Muscle of arm (tissue), 12 donors: Measurements from ENCODE around the gene EP300. TPM values are rescaled to one million over a fixed set of nuclear protein-coding genes. Genes with fewer than 3 reads are reported as not detected.
"Not testable (repeated sequence)": the region's sequence is repeated elsewhere in the genome, so short reads cannot be mapped to it uniquely, and the experiment has no call there.

Source experiments
- DNase-seq: peaks from one replicate; pipeline ENCODE4 v3.0.0-alpha.2; 2013
- polyA plus RNA-seq, 12 donors: library from polyadenylated mRNA; unstranded; fragments of 120-200 nt; gene quantifications; one replicate each; pipeline ENCODE4 v1.2.1, GENCODE V29; 2013; ENCODE audit not compliant: insufficient read length in 12 of 12

The EP300 gene
- polyA plus RNA-seq, 12 donors = 28.3 to 74.5 (median 36.8) TPM; not detected in 1

DNA sequence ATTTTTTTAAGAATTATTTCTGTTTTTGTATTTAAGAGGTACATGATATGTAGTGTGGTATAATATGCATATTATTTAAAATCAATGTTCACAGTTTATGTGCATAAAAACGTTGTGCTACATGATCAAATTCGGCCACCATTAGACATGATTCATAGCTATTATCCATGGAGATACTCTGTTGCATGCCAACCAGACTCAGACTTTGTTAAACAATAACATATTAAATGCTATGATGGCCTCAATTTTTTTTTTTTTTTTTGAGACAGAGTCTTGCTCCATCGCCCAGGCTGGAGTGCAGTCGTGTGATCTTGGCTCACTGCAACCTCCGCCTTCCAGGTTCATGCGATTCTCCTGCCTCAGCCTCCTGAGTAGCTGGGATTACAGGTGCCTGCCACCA lies 53.5 kb downstream of the EP300 start:
- DNase-seq = not testable (repeated sequence)

DNA sequence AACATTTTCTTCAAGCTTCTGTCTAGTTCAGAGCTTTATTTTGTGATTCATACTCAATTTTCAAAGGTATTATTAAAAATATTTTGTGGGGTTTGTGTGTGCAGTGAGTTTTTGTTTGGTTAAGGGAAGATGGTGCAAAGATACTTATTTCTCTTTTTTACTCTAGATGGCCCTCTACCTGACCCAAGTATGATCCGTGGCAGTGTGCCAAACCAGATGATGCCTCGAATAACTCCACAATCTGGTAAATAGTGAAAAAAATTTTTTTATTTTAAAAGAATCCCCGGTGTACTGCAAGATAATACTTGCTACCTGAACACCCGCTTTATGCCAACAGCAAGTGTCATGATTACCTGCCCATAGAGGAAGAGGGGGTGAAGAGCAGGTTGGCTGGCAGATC lies 54.2 kb downstream of the EP300 start:
- no peak for DNase-seq

DNA sequence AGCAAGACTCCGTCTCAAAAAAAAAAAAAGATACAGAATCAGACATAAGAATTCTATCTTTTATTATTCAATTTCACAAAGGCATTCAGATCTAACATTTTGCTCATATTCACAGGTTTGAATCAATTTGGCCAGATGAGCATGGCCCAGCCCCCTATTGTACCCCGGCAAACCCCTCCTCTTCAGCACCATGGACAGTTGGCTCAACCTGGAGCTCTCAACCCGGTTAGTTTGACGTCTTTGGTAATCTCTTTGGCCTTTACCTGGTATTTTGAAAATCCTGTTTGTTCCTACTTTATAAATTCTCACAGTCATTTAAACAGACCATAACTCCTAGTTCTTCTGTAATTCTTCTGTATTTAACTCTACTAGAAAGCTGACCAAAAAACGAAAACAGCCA lies 55.3 kb downstream of the EP300 start:
- no peak for DNase-seq

DNA sequence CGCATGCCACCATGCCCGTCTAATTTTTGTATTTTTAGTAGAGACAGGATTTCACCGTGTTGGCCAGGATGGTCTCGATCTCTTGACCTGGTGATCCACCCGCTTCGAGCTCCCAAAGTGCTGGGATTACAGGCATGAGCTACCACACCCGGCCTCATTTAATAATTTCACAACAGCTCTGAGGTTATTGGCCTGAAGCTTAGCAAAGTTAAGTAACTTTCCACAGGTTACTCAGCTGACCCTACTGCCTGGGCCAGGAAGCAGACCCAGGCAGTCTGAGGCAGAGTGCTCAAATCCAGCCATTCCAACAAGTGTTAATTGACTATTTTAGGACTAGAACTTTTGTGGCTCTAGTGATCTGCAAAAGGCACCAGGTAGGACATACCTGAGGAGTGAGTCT lies 60.5 kb downstream of the EP300 start:
- DNase-seq = no peak

DNA sequence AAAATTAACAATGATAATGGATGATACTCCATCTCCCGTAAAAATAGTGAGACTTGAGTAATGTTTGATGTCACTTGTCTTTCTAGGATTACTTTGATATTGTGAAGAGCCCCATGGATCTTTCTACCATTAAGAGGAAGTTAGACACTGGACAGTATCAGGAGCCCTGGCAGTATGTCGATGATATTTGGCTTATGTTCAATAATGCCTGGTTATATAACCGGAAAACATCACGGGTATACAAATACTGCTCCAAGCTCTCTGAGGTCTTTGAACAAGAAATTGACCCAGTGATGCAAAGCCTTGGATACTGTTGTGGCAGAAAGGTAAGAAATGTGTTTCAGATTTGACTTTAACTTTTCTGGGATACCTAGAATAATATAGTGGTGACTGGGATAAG lies 64.7 kb downstream of the EP300 start:
- DNase-seq = no peak

DNA sequence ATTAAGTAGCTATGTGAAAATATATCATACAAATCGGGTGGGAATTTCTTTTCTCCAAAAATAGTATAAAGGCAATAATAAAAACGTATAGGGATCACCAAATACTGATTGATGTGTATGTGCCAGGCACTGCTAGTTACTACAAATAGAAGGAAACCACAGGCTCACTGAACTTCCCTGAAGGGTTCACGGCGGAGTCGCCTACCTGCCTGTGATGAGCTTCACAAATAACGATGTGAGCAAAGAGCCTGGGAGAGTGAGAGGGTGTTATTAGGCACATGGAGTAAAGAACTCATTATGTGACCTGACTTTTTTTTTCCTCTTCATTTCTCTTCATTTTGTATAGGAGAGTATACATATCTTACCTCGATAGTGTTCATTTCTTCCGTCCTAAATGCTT lies 76.8 kb downstream of the EP300 start:
- no peak for DNase-seq

GRCh38 chr22:41171996-41172395 lies 79.6 kb downstream of the EP300 start:
- DNase-seq = no peak

DNA sequence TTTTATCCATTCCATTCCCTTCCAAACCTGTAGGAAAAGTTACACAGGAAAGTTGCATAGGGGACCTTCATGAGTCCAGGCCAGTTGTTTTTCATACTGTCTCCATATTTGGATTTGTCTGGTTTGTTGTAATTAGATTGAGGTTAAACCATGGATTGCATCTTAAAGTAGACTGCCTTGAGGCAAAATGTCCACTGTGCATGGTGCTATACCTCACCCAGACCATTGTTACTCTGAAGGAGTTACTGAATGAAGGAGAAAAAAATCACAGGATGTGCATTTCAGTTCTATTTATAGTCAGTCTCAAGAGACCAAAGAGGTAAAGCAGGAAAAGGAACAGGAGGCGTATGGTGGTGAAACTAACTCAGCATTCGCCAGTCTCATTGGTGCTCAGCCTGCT lies 83.2 kb downstream of the EP300 start:
- DNase-seq = no peak

DNA sequence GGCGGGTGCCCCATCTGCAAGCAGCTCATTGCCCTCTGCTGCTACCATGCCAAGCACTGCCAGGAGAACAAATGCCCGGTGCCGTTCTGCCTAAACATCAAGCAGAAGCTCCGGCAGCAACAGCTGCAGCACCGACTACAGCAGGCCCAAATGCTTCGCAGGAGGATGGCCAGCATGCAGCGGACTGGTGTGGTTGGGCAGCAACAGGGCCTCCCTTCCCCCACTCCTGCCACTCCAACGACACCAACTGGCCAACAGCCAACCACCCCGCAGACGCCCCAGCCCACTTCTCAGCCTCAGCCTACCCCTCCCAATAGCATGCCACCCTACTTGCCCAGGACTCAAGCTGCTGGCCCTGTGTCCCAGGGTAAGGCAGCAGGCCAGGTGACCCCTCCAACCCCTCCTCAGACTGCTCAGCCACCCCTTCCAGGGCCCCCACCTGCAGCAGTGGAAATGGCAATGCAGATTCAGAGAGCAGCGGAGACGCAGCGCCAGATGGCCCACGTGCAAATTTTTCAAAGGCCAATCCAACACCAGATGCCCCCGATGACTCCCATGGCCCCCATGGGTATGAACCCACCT lies 84.7 kb downstream of the EP300 start:
- no peak for DNase-seq

DNA sequence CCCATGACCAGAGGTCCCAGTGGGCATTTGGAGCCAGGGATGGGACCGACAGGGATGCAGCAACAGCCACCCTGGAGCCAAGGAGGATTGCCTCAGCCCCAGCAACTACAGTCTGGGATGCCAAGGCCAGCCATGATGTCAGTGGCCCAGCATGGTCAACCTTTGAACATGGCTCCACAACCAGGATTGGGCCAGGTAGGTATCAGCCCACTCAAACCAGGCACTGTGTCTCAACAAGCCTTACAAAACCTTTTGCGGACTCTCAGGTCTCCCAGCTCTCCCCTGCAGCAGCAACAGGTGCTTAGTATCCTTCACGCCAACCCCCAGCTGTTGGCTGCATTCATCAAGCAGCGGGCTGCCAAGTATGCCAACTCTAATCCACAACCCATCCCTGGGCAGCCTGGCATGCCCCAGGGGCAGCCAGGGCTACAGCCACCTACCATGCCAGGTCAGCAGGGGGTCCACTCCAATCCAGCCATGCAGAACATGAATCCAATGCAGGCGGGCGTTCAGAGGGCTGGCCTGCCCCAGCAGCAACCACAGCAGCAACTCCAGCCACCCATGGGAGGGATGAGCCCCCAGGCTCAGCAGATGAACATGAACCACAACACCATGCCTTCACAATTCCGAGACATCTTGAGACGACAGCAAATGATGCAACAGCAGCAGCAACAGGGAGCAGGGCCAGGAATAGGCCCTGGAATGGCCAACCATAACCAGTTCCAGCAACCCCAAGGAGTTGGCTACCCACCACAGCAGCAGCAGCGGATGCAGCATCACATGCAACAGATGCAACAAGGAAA lies 85.4 kb downstream of the EP300 start:
- no peak for DNase-seq

DNA sequence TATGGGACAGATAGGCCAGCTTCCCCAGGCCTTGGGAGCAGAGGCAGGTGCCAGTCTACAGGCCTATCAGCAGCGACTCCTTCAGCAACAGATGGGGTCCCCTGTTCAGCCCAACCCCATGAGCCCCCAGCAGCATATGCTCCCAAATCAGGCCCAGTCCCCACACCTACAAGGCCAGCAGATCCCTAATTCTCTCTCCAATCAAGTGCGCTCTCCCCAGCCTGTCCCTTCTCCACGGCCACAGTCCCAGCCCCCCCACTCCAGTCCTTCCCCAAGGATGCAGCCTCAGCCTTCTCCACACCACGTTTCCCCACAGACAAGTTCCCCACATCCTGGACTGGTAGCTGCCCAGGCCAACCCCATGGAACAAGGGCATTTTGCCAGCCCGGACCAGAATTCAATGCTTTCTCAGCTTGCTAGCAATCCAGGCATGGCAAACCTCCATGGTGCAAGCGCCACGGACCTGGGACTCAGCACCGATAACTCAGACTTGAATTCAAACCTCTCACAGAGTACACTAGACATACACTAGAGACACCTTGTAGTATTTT lies 86.1 kb downstream of the EP300 start:
- DNase-seq = no peak

DNA sequence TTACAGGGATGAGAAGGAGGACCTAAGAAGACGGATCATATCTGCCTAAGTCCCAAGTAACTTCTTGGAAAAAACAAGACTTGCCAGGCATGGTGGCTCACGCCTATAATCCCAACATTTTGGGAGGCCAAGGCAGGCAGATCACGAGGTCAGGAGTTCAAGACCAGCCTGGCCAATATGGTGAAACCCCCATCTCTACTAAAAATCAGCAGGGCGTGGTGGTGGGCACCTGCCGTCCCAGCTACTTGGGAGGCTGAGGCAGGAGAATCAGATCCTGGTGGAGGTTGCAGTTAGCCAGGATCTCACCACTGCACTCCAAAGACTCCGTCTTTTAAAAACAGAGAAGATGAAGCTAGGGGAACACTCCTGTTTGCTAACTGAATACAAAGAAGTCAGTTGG lies 88.0 kb downstream of the EP300 start:
- DNase-seq = not testable (repeated sequence)

GRCh38 chr22:41180926-41181325 lies 88.5 kb downstream of the EP300 start:
- no peak for DNase-seq

DNA sequence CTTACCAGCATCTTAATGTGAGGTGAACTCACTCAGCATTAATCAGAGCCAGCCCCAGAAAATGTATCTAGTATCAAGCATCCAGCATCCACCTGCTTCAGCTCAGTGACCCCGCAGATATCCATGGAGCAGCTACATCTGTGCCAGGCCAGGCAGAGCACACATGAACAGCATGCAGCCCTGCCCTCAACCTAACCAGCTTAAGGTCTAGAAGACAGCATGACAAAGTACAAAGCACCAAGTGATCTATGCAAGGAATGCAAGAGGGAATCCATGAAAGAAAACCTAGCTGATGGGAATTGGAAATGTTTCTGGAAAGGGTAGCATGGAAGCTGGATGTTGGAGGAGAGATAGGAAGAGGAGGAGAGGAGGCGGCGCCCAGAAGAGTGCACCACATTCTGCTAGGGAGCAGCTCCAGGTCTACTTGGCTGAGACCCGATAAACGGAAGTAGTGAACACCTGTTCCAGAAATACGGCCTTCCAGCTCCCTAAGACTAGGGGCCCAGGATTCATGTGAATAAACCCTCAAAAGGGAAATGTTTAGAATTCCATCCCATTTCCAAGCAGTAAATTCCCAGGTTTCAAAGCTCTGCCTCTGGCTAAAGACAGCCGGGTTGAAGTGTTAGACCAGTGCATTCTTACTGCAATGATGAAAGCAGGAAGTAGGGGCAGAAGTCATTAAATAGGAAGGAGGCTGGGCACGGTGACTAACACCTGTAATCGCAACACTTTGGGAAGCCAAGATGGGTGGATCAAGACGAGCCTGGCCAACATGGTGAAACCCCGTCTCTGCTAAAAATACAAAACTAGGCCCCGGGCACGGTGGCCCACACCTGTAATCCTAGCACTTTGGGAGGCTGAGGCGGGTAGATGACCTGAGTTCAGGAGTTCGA lies 89.2 kb downstream of the EP300 start:
- no peak for DNase-seq

GRCh38 chr22:41184679-41185078 lies 92.3 kb downstream of the EP300 start:
- DNase-seq = no peak

- DNase-seq = no peak
These were observed 99.1 kb downstream of the EP300 start for GRCh38 chr22:41191467-41191866.

- no peak for DNase-seq
These were observed 101.4 kb downstream of the EP300 start for GRCh38 chr22:41193829-41194228.

GRCh38 chr22:41197038-41197972 lies 104.9 kb downstream of the EP300 start:
- peak; percentile 77 for DNase-seq

DNA sequence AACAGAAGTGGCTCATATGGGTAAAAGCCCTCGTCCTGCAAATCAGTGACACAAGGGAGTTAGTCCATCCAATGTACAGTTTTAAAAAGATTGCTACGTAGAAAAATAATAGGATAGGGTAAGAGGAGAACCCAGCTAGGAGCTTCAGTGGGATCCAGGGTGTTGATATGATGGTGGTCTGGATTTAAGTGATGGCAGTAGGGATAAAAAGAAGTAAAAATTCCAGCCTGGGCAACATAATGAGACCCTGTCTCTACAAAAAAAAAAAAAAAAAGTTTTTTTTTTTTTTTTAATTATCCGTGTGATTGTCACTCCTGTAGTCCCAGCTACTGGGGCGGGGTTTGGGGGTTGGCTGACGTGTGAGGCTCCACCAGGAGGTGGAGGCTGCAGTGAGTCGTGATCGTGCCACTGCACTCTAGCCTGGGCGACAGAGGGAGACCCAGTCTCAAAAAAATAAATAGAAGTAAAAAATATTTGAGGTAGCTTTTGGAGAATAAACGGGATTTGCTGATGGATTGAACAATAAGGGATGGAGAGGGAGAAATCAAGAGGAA lies 105.7 kb downstream of the EP300 start:
- DNase-seq = no peak

- DNase-seq = no peak
These were observed 108.7 kb downstream of the EP300 start for GRCh38 chr22:41201141-41201540.

DNA sequence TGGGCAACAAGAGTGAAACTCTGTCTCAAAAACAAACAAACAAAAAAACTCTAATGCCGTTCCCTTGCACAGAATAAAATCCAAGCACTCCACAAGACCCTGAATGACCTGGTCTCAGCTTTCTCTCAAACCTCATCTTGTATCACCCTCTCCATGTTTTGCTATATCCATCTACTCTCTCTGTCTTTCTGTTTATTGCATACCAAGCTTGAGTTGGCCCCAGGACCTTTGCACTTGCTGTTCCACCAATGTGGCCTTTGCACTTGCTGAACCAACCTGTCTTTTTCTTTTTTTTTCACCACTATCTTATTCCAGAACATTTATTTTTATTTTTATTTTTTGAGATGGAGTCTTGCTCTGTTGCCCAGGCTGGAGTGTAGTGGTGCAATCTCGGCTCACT lies 110.7 kb downstream of the EP300 start:
- DNase-seq = no peak
